ENCODE data around the gene NCOR1.
"Not testable (repeated sequence)": the region's sequence is repeated elsewhere in the genome, so short reads cannot be mapped to it uniquely, and the experiment has no call there.

Gene NCOR1

GRCh38 chr17:16241906-16242399 is 26.6 kb upstream of the NCOR1 start:
- no peak overlapping the region for H3K27ac ChIP-seq
- TF ChIP-seq, protein P1, sequence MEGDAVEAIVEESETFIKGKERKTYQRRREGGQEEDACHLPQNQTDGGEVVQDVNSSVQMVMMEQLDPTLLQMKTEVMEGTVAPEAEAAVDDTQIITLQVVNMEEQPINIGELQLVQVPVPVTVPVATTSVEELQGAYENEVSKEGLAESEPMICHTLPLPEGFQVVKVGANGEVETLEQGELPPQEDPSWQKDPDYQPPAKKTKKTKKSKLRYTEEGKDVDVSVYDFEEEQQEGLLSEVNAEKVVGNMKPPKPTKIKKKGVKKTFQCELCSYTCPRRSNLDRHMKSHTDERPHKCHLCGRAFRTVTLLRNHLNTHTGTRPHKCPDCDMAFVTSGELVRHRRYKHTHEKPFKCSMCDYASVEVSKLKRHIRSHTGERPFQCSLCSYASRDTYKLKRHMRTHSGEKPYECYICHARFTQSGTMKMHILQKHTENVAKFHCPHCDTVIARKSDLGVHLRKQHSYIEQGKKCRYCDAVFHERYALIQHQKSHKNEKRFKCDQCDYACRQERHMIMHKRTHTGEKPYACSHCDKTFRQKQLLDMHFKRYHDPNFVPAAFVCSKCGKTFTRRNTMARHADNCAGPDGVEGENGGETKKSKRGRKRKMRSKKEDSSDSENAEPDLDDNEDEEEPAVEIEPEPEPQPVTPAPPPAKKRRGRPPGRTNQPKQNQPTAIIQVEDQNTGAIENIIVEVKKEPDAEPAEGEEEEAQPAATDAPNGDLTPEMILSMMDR (conservative IDR thresholded peaks at IDR 0.05): no peak
- no peak for TF ChIP-seq ZFX (IDR thresholded peaks at IDR 0.05)

GRCh38 chr17:16239931-16240330 is 24.6 kb upstream of the NCOR1 start:
- H3K27ac ChIP-seq: no peak overlapping the region
- TF ChIP-seq, protein P1 (conservative IDR thresholded peaks at IDR 0.05): no peak
- TF ChIP-seq ZFX (IDR thresholded peaks at IDR 0.05): no peak

- no peak overlapping the region for H3K27ac ChIP-seq
- TF ChIP-seq ZFX (IDR thresholded peaks at IDR 0.05): no peak
- TF ChIP-seq, protein P1 (conservative IDR thresholded peaks at IDR 0.05): no peak
Observed at GRCh38 chr17:16232391-16232790, 17.1 kb upstream of the NCOR1 start.

GRCh38 chr17:16229912-16230561 is 14.7 kb upstream of the NCOR1 start:
- H3K27ac ChIP-seq: not testable (repeated sequence)

- no peak overlapping the region for H3K27ac ChIP-seq
- TF ChIP-seq ZFX (IDR thresholded peaks at IDR 0.05): no peak
- TF ChIP-seq, protein P1 (conservative IDR thresholded peaks at IDR 0.05): no peak
Observed at GRCh38 chr17:16222406-16222805, 7.1 kb upstream of the NCOR1 start.

GRCh38 chr17:16217002-16217635 is 1.8 kb upstream of the NCOR1 start, which contains the start of gene PIGL:
Gene PIGL, plus strand, starts transcription at chr17:16217210. Its CDS starts 17 bp downstream, at chr17:16217227.
- peak within 1 kb of the TSS; percentile 97 for H3K27ac ChIP-seq
- peak; percentile 66; the same call in 1 of the 2 replicates for TF ChIP-seq ZFX (IDR thresholded peaks at IDR 0.05)
- TF ChIP-seq, protein P1 (conservative IDR thresholded peaks at IDR 0.05): no peak

- peak overlapping the region; percentile 97 for H3K27ac ChIP-seq
Observed at GRCh38 chr17:16216341-16217001, 1.1 kb upstream of the NCOR1 start.

DNA sequence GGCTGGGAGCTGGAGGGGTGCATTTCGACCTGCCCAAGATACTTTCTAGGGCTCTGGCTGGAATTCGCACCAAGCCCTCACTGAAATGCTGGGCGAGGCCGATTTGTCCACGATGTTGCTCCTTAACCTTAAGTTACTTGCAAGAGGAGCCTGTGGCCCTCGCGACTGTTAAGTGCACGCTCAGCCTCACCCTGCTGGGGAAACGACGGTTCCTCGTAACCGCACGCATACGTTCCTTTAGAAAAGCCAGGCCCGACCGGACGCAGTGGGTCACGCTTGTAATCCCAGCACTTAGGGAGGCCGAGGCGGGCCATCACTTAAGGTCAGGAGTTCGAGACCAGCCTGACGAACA is 607 bp upstream of the NCOR1 start:
- TF ChIP-seq, protein P1 (conservative IDR thresholded peaks at IDR 0.05): no peak
- no peak for TF ChIP-seq ZFX (IDR thresholded peaks at IDR 0.05)
- H3K27ac ChIP-seq: peak overlapping the region; percentile 97

Data from C4-2B (cell line).